ENCODE results near the gene PXDC1.

GRCh38 chr6:3794092-3794491, 42.6 kb upstream of the PXDC1 start:
- TF ChIP-seq POLR2A (IDR thresholded peaks at IDR 0.05; ENCODE audit: low read depth, low read length) (no peak), POLR2AphosphoS5 (IDR thresholded peaks at IDR 0.05; ENCODE audit: insufficient read depth, low read depth, low read length) (no peak), MAX (IDR thresholded peaks at IDR 0.05; ENCODE audit: insufficient read depth, insufficient read length) (no peak), MYC (IDR thresholded peaks at IDR 0.05; ENCODE audit: low read depth, low read length) (no peak), EZH2 (IDR thresholded peaks at IDR 0.05; ENCODE audit: borderline replicate concordance, low read depth, low read length, severe bottlenecking) (no peak), FOS (IDR thresholded peaks at IDR 0.05; ENCODE audit: borderline replicate concordance, insufficient read depth, low read length) (no peak), GATA2 (IDR thresholded peaks at IDR 0.05; ENCODE audit: insufficient read depth, insufficient read length, low read depth, low read length) (no peak), JUN (IDR thresholded peaks at IDR 0.05; ENCODE audit: borderline replicate concordance, insufficient read depth, insufficient read length, low read depth) (no peak)
- TF ChIP-seq, protein P1, sequence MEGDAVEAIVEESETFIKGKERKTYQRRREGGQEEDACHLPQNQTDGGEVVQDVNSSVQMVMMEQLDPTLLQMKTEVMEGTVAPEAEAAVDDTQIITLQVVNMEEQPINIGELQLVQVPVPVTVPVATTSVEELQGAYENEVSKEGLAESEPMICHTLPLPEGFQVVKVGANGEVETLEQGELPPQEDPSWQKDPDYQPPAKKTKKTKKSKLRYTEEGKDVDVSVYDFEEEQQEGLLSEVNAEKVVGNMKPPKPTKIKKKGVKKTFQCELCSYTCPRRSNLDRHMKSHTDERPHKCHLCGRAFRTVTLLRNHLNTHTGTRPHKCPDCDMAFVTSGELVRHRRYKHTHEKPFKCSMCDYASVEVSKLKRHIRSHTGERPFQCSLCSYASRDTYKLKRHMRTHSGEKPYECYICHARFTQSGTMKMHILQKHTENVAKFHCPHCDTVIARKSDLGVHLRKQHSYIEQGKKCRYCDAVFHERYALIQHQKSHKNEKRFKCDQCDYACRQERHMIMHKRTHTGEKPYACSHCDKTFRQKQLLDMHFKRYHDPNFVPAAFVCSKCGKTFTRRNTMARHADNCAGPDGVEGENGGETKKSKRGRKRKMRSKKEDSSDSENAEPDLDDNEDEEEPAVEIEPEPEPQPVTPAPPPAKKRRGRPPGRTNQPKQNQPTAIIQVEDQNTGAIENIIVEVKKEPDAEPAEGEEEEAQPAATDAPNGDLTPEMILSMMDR (IDR thresholded peaks at IDR 0.05; ENCODE audit: extremely low read depth in 1 of 2, insufficient read depth in 1 of 2, low read depth in 1 of 2, low read length in 2 of 2) = no peak

Measured in endothelial cell of umbilical vein (primary cell).